Transverse colon (tissue), 4 donors: ENCODE measurements around the gene CASP5. TPM values are rescaled to one million over a fixed set of nuclear protein-coding genes. Genes with fewer than 3 reads are reported as not detected.

Source experiments
- DNase-seq: peaks from one replicate; pipeline ENCODE4 v3.0.0-alpha.2; 2019
- H3K27ac ChIP-seq, 4 donors: fragments of 200-600 bp; sonication (generic); 2 replicates each; pipeline ENCODE4 v1.5.1; 2016 to 2018; ENCODE audit warnings: inconsistent platforms in 4 of 4
- H3K27me3 ChIP-seq: fragments of 200-600 bp; sonication (generic); 2 replicates; pipeline ENCODE4 v1.5.1; 2017; ENCODE audit warnings: inconsistent platforms
- H3K36me3 ChIP-seq, 4 donors: fragments of 200-600 bp; sonication (generic); 2 replicates each; pipeline ENCODE4 v1.5.1; 2017 to 2019; ENCODE audit warnings: inconsistent platforms in 4 of 4
- H3K4me1 ChIP-seq, 4 donors: fragments of 200-600 bp; sonication (generic); 2 replicates each; pipeline ENCODE4 v1.5.1; 2017 to 2020; ENCODE audit warnings: inconsistent platforms in 4 of 4
- H3K4me3 ChIP-seq, 4 donors: fragments of 200-600 bp; sonication (generic); 1 replicate in 1 of 4; 2 replicates in 3 of 4; pipeline versions ENCODE4 v1.5.1 to v1.6.1; 2017 to 2019; ENCODE audit warnings: inconsistent platforms in 4 of 4
- H3K9me3 ChIP-seq, 2 donors: fragments of 200-600 bp; sonication (generic); 2 replicates each; pipeline ENCODE4 v1.5.1; 2017 to 2019; ENCODE audit warnings: inconsistent platforms in 2 of 2
- CTCF ChIP-seq, 5 experiments: fragments of 200-600 bp in 3 of 5; fragments of 450-650 bp in 2 of 5; sonication (generic) in 3 of 5; IDR thresholded peaks; 1 replicate in 2 of 5; 2 replicates in 3 of 5; pipeline ENCODE4 v1.5.1; 2016 to 2017; ENCODE audit warnings: antibody characterized with exemption in 5 of 5, inconsistent platforms in 3 of 5, mild to moderate bottlenecking in 2 of 5, moderate library complexity in 1 of 5
- EP300 ChIP-seq: sonication (generic); formaldehyde crosslinking; IDR thresholded peaks from one replicate; pipeline ENCODE4 v1.6.1; 2017; ENCODE audit warnings: antibody characterized with exemption, low read depth
- POLR2A ChIP-seq: fragments of 450-650 bp; IDR thresholded peaks from one replicate; pipeline ENCODE4 v1.6.1; 2016; ENCODE audit warnings: antibody characterized with exemption, mild to moderate bottlenecking, moderate library complexity
- POLR2AphosphoS5 ChIP-seq, 3 donors: sonication (generic); formaldehyde crosslinking; IDR thresholded peaks; one replicate each; pipeline ENCODE4 v1.6.1; 2016; ENCODE audit warnings: antibody characterized with exemption in 3 of 3
- WGBS, 2 donors: methylation state at CpG; one replicate each; pipeline ENCODE4 v1.1.5; 2018; ENCODE audit warnings: low coverage in 1 of 2; 5-methylcytosine and 5-hydroxymethylcytosine counted together
- in situ Hi-C, 4 donors: fragments of 200-750 bp; cut with MboI; loops; one replicate each; pipeline versions ENCODE4 v1.15.0 to v1.15.1; 2017; ENCODE audit warnings: low sequenced_read_pairs in 3 of 4, low pct_ligation_motif_present in 1 of 4, low pct_unique_long_range_greater_than_20kb in 1 of 4
- intact Hi-C: fragments of 100-400 bp; cut with DNase I; formaldehyde crosslinking; loops from one replicate; pipeline ENCODE4 v1.15.1; 2023; ENCODE audit warnings: low total_unique reads
- total RNA-seq, 4 donors: library from RNA; depleted of rRNA; stranded (reverse); fragments of >200 nt; gene quantifications; one replicate each; pipeline ENCODE4 v1.1.0, GENCODE V29; 2016

CASP5 gene
- total RNA-seq, 4 donors from 2014 or later, result 27.2 to 63.1 (median 38.0) TPM

GRCh38 chr11:105032495-105032894 is 9.5 kb upstream of the CASP5 start:
- WGBS, 2 donors, result 55 to 64% methylated on average over 2 of the region's 2 CpGs
- peaks cover 0 to 22% (median 0%) of the 10 kb centered on the region in 4 donors for H3K36me3 ChIP-seq
- peak overlapping the region in 1 of 4 donors; percentile 13 for H3K4me3 ChIP-seq
- peaks cover 0 to 37% (median 11%) of the 10 kb centered on the region in 4 donors for H3K4me1 ChIP-seq
- TF ChIP-seq POLR2A (no peak), CTCF (IDR thresholded peaks at IDR 0.05) (no peak), EP300 (no peak), POLR2AphosphoS5 (IDR thresholded peaks at IDR 0.05) (no peak)
- H3K9me3 ChIP-seq, result no peaks in the 10 kb centered on the region
- peak overlapping the region in 1 of 4 donors; percentile 89 for H3K27ac ChIP-seq
- H3K27me3 ChIP-seq, result no peaks in the 10 kb centered on the region
- DNase-seq, result no peak
- in situ Hi-C loops, result no loop called here
- intact Hi-C loops, result no loop called here

GRCh38 chr11:105027678-105028077 is 4.7 kb upstream of the CASP5 start:
- no peak for TF ChIP-seq POLR2AphosphoS5 (IDR thresholded peaks at IDR 0.05)
- no peak for TF ChIP-seq POLR2A
- no peak for TF ChIP-seq EP300
- TF ChIP-seq CTCF (IDR thresholded peaks at IDR 0.05), result no peak
- no peaks in the 10 kb centered on the region for H3K9me3 ChIP-seq
- no peak overlapping the region for H3K4me3 ChIP-seq
- intact Hi-C loops, result no loop called here
- in situ Hi-C loops, result no loop called here
- DNase-seq, result no peak
- WGBS, 2 donors, result 71 to 76% methylated on average over 3 of the region's 3 CpGs
- peaks cover 0 to 20% (median 9%) of the 10 kb centered on the region in 4 donors for H3K4me1 ChIP-seq
- H3K27ac ChIP-seq, result no peak overlapping the region
- peaks cover 0 to 31% (median 0%) of the 10 kb centered on the region in 4 donors for H3K36me3 ChIP-seq
- no peaks in the 10 kb centered on the region for H3K27me3 ChIP-seq

- Histone ChIP-seq H3K4me1 (peaks cover 0 to 19% (median 6%) of the 10 kb centered on the region in 4 donors), H3K4me3 (no peak overlapping the region), H3K36me3 (peaks cover 0 to 14% (median 0%) of the 10 kb centered on the region in 4 donors), H3K27ac (peak overlapping the region in 1 of 4 donors; percentile 72), H3K27me3 (no peaks in the 10 kb centered on the region), H3K9me3 (no peaks in the 10 kb centered on the region)
- in situ Hi-C loops, result no loop called here
- DNase-seq, result no peak
- intact Hi-C loops, result no loop called here
- TF ChIP-seq EP300, result no peak
- TF ChIP-seq CTCF (IDR thresholded peaks at IDR 0.05), result no peak
- TF ChIP-seq POLR2AphosphoS5 (IDR thresholded peaks at IDR 0.05), result no peak
- no peak for TF ChIP-seq POLR2A
- WGBS, 2 donors, result 43 to 77% methylated on average over 1 of the region's 1 CpG
Observed at GRCh38 chr11:105024394-105024793, 1.4 kb upstream of the CASP5 start.

- no peak for DNase-seq
- TF ChIP-seq CTCF (IDR thresholded peaks at IDR 0.05), result no peak
- TF ChIP-seq POLR2A, result no peak
- TF ChIP-seq EP300, result no peak
- TF ChIP-seq POLR2AphosphoS5 (IDR thresholded peaks at IDR 0.05), result no peak
- in situ Hi-C loops, result no loop called here
- peak overlapping the region in 1 of 4 donors; percentile 1 for H3K4me3 ChIP-seq
- peaks cover 0 to 9% (median 0%) of the 10 kb centered on the region in 4 donors for H3K36me3 ChIP-seq
- H3K27me3 ChIP-seq, result no peaks in the 10 kb centered on the region
- no peaks in the 10 kb centered on the region for H3K9me3 ChIP-seq
- peaks cover 0 to 19% (median 6%) of the 10 kb centered on the region in 4 donors for H3K4me1 ChIP-seq
- WGBS, 2 donors, result 18 to 33% methylated on average over 2 of the region's 2 CpGs
- H3K27ac ChIP-seq, result peak overlapping the region; percentile 72 to 79 (median 74)
- intact Hi-C loops, result no loop called here
Observed at GRCh38 chr11:105022527-105022926, 441 bp downstream of the CASP5 start.
